GM12891 (cell line): Measurements from ENCODE around the gene CXCR3.
A peak's percentile ranks its signal among the peaks of the same experiment; 100 is the strongest.
"Not testable (repeated sequence)": the region's sequence is repeated elsewhere in the genome, so short reads cannot be mapped to it uniquely, and the experiment has no call there.

Source experiments
- DNase-seq: peaks from one replicate; pipeline ENCODE4 v3.0.0; 2011; ENCODE audit warnings: low spot score; ENCODE audit not compliant: insufficient read length
- FAIRE-seq: peaks from 2 replicates; lab custom pipeline; 2011; peaks lifted over from hg19 to GRCh38; lab: Jason Lieb, UNC
- PAX5 ChIP-seq: IDR thresholded peaks from 2 replicates; pipeline ENCODE4 v1.6.1; 2011; ENCODE audit warnings: low read length, moderate library complexity, mild to moderate bottlenecking; ENCODE audit not compliant: insufficient read depth, severe bottlenecking
- POLR2A ChIP-seq: IDR thresholded peaks from 2 replicates; pipeline ENCODE4 v1.6.1; 2011; ENCODE audit warnings: low read depth, low read length, control low read depth
- POLR2AphosphoS5 ChIP-seq: IDR thresholded peaks from 2 replicates; pipeline ENCODE4 v1.6.1; 2011; ENCODE audit warnings: low read depth, low read length, control low read depth
- POU2F2 ChIP-seq: IDR thresholded peaks from 2 replicates; pipeline ENCODE4 v1.6.1; 2011; ENCODE audit warnings: low read depth, mild to moderate bottlenecking, control low read depth, low read length, moderate library complexity
- SPI1 ChIP-seq: IDR thresholded peaks from 2 replicates; pipeline ENCODE4 v1.6.1; 2011; ENCODE audit warnings: low read depth, low read length, control low read depth
- TAF1 ChIP-seq: IDR thresholded peaks from 2 replicates; pipeline ENCODE4 v1.6.1; 2011; ENCODE audit warnings: low read depth, low read length, control low read depth

The CXCR3 gene

DNA sequence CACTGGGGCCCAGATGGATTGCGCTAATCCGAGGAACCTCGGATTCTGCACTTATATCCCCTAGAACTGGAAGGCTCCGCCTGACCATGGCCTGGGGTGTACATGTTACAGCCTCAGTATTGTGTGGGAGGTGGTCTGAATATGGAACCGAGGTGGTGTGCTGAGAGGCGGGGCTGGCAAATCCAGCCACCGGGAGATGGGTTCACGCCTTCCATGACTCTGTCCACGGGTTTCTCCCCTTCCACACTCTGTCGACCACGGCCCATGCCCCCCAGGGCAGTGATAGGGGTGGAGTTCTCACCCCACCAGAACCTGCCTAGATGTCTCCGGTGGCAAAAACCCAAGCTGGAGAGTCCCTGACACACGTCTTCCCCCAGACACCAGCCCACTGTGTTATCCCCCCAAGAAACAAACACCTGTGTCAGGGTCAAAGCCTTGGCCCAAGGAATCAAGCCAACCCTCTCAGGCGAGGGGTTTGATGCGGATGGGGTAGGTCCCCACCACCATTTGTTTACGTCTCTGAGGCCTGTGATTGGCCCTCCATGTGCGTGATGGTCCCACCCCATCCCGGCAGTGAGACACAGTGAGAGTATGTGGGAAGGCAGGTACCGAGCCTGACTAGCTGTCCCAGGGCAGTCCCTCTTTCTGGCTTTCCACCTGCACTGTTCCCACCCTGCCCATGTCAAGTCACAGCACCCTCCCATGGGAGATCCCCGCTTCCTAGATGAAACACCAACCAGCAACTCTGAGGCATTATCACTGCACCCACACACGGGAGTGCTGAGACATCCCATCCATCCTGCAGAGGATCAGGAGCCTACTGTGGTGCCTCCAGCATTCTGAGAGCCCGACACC lies 42.5 kb upstream of the CXCR3 start:
- no peak for DNase-seq

GRCh38 chrX:71659959-71660358 lies 41.6 kb upstream of the CXCR3 start:
- TF ChIP-seq POU2F2 (no peak), SPI1 (no peak), POLR2A (no peak), TAF1 (no peak), PAX5 (no peak), POLR2AphosphoS5 (no peak)
- DNase-seq (no peak), FAIRE-seq (no peak)

More for the DNA sequence above, 42.5 kb upstream of the CXCR3 start:
- FAIRE-seq: peak; percentile 51
- TF ChIP-seq POLR2A: no peak
- no peak for TF ChIP-seq PAX5
- TF ChIP-seq POLR2AphosphoS5: no peak
- TF ChIP-seq TAF1: no peak
- TF ChIP-seq SPI1: no peak
- TF ChIP-seq POU2F2: no peak

DNA sequence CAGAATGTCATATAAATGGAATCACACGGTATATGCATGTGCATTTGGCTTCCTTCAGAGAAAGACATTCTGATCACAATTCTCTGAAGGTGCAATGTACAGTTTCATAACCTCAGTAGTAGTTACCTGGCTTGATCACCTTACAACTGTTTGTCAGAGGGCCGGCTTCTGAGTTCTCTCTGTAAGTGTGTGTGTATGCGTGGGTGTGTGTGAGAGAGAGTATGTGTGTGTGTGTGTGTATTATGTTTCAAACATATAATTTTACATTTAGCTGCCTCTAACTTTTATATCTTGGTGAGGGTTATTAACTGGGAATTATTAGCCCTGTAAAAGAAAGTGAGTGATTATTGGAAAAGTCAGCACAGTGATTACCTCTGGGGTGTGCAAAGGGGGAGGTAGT lies 41.0 kb upstream of the CXCR3 start:
- DNase-seq: no peak
- no peak for FAIRE-seq

GRCh38 chrX:71657267-71657666 lies 39.0 kb upstream of the CXCR3 start:
- TF ChIP-seq TAF1: no peak
- no peak for TF ChIP-seq PAX5
- TF ChIP-seq SPI1: no peak
- TF ChIP-seq POU2F2: no peak
- TF ChIP-seq POLR2AphosphoS5: no peak
- no peak for TF ChIP-seq POLR2A
- DNase-seq (no peak), FAIRE-seq (no peak)

More for the DNA sequence above, 41.0 kb upstream of the CXCR3 start:
- TF ChIP-seq TAF1 (no peak), POU2F2 (no peak), SPI1 (no peak), POLR2AphosphoS5 (no peak), POLR2A (no peak), PAX5 (no peak)

- FAIRE-seq (no peak), DNase-seq (no peak)
- no peak for TF ChIP-seq TAF1
- TF ChIP-seq SPI1: no peak
- no peak for TF ChIP-seq POLR2AphosphoS5
- TF ChIP-seq POU2F2: no peak
- TF ChIP-seq POLR2A: no peak
Measured at GRCh38 chrX:71653344-71653743, 35.0 kb upstream of the CXCR3 start.

DNA sequence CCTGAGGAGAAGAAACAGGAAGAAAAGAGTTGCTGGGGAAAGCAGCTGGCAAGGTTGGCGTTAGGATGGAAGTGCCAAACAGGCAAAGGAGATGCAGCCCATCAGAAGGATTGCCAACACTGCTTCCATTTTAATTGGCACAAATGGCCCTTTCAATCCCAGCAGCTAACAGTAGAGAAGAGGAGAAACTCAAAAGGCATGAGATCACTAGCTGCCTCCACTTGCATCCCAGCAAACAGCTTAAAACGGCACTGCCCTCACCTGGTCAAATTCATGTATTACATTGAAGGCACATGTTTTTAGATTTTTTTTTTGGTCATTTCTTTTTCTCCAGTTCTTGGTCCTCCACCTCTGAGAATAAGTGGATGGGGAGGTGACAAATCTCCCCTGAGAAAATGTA lies 34.1 kb upstream of the CXCR3 start:
- peak; percentile 66 for FAIRE-seq
- DNase-seq: no peak
- no peak for TF ChIP-seq POLR2AphosphoS5
- TF ChIP-seq POU2F2: no peak
- TF ChIP-seq SPI1: no peak

DNA sequence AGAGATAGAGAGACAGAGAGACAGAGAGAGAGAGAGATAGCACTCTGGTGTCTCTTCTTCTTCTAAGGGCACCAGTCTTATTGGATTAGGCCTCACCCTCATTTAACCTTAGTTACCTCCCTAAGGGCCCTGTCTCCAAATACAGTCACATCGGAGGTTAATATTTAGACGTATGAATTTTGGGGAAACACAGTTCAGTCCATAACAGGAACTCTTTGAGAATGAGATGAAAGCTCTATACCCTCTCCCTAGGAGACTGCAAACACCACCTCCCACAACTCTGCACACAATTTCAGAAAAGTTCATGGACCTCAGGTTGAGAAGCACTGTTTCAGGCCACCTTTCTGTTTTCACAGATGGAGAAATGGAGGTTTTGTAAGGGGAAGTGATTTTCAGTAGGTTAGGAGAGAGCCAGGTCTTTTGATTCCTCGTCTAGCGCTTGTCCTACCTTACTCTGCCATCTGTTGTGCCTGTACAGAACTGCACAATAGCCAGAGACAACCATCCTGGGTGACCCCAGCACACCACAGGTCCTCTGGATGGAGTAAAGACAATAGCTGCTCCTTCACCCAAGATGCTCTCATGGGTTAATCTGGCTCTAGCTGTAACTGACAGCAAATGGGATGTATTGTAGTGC lies 32.1 kb upstream of the CXCR3 start:
- FAIRE-seq: peak; percentile 97
- DNase-seq: no peak

DNA sequence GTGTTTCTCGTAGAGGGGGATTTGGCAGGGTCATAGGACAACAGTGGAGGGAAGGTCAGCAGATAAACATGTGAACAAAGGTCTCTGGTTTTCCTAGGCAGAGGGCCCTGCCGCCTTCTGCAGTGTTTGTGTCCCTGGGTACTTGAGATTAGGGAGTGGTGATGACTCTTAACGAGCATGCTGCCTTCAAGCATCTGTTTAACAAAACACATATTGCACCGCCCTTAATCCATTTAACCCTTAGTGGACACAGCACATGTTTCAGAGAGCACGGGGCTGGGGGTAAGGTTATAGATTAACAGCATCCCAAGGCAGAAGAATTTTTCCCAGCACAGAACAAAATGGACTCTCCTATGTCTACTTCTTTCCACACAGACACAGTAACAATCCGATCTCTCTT lies 26.1 kb upstream of the CXCR3 start:
- not testable (repeated sequence) for DNase-seq, FAIRE-seq

More for the DNA sequence above, 32.1 kb upstream of the CXCR3 start:
- peak; percentile 65 for TF ChIP-seq SPI1
- TF ChIP-seq TAF1: no peak

- DNase-seq (no peak), FAIRE-seq (no peak)
- TF ChIP-seq POU2F2 (no peak), TAF1 (no peak), PAX5 (no peak), POLR2AphosphoS5 (no peak), SPI1 (no peak), POLR2A (no peak)
Measured at GRCh38 chrX:71640002-71640401, 21.7 kb upstream of the CXCR3 start.

DNA sequence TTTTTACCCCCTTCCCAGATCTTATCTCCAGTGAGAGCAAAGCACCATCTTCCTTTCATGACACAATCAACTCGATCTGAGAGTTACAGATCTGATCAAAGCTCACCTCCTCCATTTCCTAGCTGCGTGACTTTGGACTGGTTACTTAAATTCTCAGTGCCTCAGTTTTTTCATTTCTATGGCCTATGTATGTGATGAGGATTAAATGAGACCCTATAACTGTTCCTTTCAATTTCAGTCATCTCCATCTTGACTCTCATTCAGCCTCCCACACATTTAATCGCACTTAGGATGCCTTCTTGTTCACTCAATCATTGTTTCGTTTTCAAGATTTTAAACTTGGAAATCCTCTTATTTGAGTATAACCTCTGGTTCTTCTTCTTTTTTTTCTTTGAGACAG lies 20.1 kb upstream of the CXCR3 start:
- peak; percentile 60 for FAIRE-seq
- TF ChIP-seq PAX5: no peak
- no peak for DNase-seq

GRCh38 chrX:71637848-71638247 lies 19.5 kb upstream of the CXCR3 start:
- FAIRE-seq (peak; percentile 87), DNase-seq (no peak)
- TF ChIP-seq PAX5 (no peak), SPI1 (0 out of 2 replicates have a peak, but pooled peaks have one; percentile 10), TAF1 (no peak)
